Activated T-cell treated with anti-CD3 and anti-CD28 coated beads, Interleukin-2, amount 50 U/mL, for 4 hours (primary cell): ENCODE data around the gene PRTFDC1. TPM values are rescaled to one million over a fixed set of nuclear protein-coding genes. Genes with fewer than 3 reads are reported as not detected.
"Not testable (repeated sequence)": the region's sequence is repeated elsewhere in the genome, so short reads cannot be mapped to it uniquely, and the experiment has no call there.

Source experiments
- ATAC-seq, 2 donors: fragments of 200-7000 bp; cut with Tn5 transposase; one replicate each; pipeline ENCODE4 v1.10.0; 2021
- DNase-seq: peaks from one replicate; pipeline ENCODE4 v3.0.0-alpha.2; 2020
- H3K27me3 Mint-ChIP-seq: one replicate; pipeline ENCODE4 v1.8.0; 2021; ENCODE audit warnings: low read depth, mixed read lengths
- H3K36me3 Mint-ChIP-seq: one replicate; pipeline ENCODE4 v1.8.0; 2022; ENCODE audit warnings: mixed read lengths; ENCODE audit not compliant: insufficient read depth
- H3K4me1 Mint-ChIP-seq: one replicate; pipeline ENCODE4 v1.8.0; 2021; ENCODE audit warnings: low read depth, mixed read lengths
- H3K4me3 Mint-ChIP-seq: one replicate; pipeline ENCODE4 v1.8.0; 2021; ENCODE audit warnings: mild to moderate bottlenecking, moderate library complexity, mixed read lengths
- H3K9me3 Mint-ChIP-seq: one replicate; pipeline ENCODE4 v1.8.0; 2021; ENCODE audit warnings: mixed read lengths
- total RNA-seq, 3 donors: library from RNA; stranded (reverse); gene quantifications; one replicate each; pipeline ENCODE4 v1.2.1, GENCODE V29; 2021

PRTFDC1 gene
- total RNA-seq, 3 donors from 2014 or later = 0.16 to 0.47 (median 0.46) TPM

DNA sequence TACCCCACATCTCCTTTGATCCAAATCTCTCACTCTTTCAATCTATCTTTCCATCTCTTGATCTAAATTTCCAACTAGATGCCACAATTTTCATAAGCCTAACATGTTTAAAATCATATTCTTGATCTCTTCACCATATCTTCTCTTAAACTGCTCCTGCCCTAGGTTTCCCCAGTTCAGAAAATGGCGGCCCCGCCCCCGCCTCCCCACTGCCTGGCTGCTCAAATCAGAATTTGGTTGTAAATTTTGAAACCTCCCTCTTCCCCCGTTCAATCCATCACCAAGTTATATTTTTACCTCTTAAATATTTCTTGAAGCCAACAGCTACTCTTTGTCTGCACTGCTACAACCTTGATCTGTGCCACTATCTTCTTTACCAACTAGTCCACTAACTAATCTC, 27.3 kb upstream of the PRTFDC1 start:
- Mint-ChIP-seq H3K27me3 (no peaks in the 10 kb centered on the region), H3K4me3 (no peak overlapping the region), H3K9me3 (no peaks in the 10 kb centered on the region), H3K36me3 (no peaks in the 10 kb centered on the region), H3K4me1 (peaks cover 8% of the 10 kb centered on the region)
- ATAC-seq = no peak
- no peak for DNase-seq

DNA sequence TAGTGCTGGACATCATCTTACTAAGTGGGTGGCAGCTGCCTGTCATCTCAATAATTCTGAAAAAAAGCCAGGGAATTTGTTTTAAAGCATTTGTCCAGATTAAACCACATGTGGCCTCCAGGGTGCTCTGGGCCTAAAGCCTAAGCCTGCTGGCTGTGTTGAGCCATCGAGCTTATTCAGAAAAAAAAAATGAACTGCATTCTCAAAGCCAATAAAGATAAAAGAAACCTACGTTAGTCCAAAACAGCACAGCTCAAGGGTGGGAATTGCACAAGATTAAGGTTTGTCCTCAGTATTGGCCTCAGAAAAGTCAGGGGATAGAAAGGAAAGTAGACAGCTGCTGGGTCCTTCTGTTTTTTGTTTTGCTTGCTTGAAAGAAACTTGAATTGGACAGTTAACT, 22.6 kb upstream of the PRTFDC1 start:
- DNase-seq (no peak), ATAC-seq (no peak)
- Mint-ChIP-seq H3K27me3 (no peaks in the 10 kb centered on the region), H3K4me3 (no peak overlapping the region), H3K9me3 (no peaks in the 10 kb centered on the region), H3K4me1 (peaks cover 1% of the 10 kb centered on the region), H3K36me3 (no peaks in the 10 kb centered on the region)

DNA sequence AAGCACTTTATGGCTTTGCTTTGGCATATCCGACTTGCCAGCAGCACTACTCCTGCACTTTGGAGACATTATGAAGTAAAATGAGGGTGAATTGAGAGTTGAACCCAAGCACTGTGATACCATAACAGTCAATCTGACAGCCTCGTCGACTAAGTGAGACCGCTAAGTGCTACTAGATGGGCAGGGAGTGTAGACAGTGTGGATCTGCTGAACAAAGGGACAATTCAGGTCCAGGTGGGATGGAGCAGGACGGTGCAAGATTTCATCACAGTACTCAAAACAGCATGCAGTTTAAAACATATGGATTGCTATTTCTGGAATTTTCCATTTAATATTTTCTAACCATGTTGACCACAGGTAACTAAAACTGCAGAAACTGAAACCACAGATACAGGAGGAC, 20.8 kb upstream of the PRTFDC1 start:
- H3K27me3 Mint-ChIP-seq = no peaks in the 10 kb centered on the region
- DNase-seq (no peak), ATAC-seq (no peak)
- H3K9me3 Mint-ChIP-seq = no peaks in the 10 kb centered on the region
- no peak overlapping the region for H3K4me3 Mint-ChIP-seq
- no peaks in the 10 kb centered on the region for H3K36me3 Mint-ChIP-seq
- peaks cover 1% of the 10 kb centered on the region for H3K4me1 Mint-ChIP-seq

DNA sequence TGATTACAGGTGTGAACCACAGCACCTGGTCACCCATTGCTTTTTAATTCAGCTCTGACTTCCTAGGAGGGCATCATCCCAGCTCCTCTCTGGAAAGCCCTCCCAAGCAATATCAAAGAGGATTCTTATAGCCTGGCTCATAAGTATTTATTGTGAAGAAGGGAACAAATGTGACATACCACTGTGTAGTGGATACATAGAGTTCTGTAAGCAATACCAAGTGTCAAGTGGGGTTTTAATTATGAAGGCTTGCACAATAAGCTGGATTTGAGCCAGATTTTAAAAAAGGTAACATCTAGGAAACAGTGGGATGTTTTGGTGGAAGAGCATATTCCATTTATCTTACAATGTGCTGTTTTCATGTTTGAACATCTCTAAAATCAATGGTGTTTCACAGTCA, 19.0 kb upstream of the PRTFDC1 start:
- no peak for ATAC-seq
- Mint-ChIP-seq H3K4me3 (no peak overlapping the region), H3K36me3 (no peaks in the 10 kb centered on the region), H3K27me3 (no peaks in the 10 kb centered on the region), H3K4me1 (peaks cover 1% of the 10 kb centered on the region), H3K9me3 (no peaks in the 10 kb centered on the region)
- no peak for DNase-seq

DNA sequence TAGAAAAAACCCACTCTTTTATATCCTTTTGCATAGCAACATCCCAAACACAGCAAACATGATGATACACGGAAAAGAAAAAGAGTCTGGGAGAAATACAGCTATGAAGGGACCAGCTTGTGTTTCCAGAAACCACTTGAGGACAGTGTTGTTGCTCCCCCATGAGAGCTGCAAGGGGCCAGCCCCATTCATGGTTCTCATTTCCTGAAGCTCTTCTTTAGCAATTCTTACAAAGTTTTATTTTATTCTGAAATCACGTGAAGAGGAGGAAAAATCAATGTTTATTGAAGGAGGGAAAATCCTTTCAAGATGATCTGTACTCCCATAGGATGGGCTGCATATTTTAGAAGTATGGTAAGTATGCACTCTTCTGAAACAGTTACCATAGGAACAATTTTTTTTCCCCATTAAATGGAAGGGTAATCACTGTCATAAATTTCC, 17.5 kb upstream of the PRTFDC1 start:
- no peaks in the 10 kb centered on the region for H3K36me3 Mint-ChIP-seq
- H3K4me3 Mint-ChIP-seq = no peak overlapping the region
- H3K9me3 Mint-ChIP-seq = no peaks in the 10 kb centered on the region
- ATAC-seq = no peak
- peaks cover 1% of the 10 kb centered on the region for H3K4me1 Mint-ChIP-seq
- DNase-seq = no peak
- H3K27me3 Mint-ChIP-seq = no peaks in the 10 kb centered on the region

DNA sequence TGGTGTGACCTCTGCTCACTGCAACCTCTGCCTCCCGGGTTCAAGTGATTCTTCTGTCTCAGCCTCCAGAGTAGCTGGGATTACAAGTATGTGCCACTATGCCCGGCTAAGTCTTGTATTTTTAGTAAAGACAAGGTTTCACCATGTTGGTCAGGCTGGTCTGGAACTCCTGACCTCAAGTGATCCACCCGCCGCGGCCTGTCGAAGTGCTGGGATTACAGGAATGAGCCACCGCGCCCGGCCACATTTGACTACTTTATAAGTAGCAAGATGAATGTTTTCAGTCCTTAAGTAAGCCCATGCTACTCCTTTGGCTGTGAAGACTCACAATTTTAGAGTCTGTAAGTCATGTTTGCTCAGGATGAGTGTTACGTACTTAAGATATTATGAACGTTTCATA, 16.5 kb upstream of the PRTFDC1 start:
- not testable (repeated sequence) for ATAC-seq, H3K4me1 Mint-ChIP-seq, H3K36me3 Mint-ChIP-seq, H3K4me3 Mint-ChIP-seq, H3K9me3 Mint-ChIP-seq, DNase-seq, H3K27me3 Mint-ChIP-seq

DNA sequence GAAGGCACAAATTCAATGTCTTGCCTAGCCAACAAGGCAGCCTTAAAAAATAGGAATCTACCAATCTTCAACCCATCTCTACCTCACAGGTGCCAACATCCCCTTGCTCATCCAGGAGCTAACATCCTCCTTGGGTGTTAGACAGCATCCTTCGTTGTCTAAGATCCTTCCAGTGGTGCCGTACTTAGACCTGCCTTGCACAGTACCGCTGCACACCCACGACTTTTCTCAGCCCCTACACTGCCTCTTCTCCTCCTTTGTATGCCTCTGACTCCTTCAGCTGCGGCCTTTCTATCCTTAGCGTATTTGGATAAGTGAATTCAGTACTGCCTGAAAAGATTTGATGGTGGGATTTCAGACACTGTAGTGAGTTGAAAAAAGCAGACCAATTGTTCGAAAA, 15.9 kb upstream of the PRTFDC1 start:
- Mint-ChIP-seq H3K27me3 (no peaks in the 10 kb centered on the region), H3K4me3 (no peak overlapping the region), H3K36me3 (no peaks in the 10 kb centered on the region), H3K4me1 (peaks cover 1% of the 10 kb centered on the region), H3K9me3 (no peaks in the 10 kb centered on the region)
- DNase-seq = no peak
- no peak for ATAC-seq

DNA sequence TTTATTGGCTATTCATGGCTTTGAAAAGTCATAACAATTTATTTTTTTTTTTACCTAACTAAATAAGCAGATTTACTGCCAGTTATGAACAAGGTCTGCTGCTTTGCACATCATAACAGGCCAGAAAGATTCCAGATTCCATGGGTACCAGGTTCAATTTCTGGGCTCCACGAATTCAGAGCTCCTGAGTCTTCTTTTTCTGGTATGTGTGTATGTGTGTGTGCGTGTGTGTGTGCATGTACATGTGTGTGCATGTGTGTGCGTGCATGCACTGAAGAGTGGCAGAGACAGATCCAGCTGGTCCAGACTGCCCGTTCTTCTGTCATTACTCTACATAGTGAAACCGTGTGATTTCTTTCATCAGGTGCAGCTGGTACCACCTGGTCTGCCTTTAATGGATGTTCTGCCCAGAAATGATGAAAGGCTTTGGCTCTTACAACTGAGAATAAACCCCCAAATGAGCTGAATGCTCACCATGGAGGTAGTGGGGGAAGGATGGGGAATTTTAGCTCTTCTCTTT, 14.6 kb upstream of the PRTFDC1 start:
- no peak for DNase-seq
- Mint-ChIP-seq H3K9me3 (no peaks in the 10 kb centered on the region), H3K4me3 (no peak overlapping the region), H3K4me1 (peaks cover 4% of the 10 kb centered on the region), H3K36me3 (no peaks in the 10 kb centered on the region), H3K27me3 (no peaks in the 10 kb centered on the region)
- no peak for ATAC-seq

DNA sequence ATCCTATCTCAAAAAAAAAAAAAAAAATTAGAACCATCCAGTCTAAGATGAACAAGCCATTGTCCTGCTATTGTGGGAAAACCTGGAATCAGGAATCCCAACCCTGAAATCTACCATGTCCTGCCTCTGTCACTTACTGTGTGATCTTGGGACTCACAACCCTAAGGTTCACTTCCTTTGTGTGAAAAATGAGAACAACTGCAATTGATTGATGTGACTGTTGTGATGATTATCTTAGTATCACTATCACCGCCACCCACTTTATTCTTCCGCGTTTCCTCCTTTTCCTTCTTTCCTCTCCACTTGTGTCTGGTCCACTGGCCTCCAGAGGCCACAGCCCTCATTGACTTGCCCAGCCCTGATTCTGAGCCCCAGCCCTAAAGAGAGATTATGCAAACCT, 12.6 kb upstream of the PRTFDC1 start:
- Mint-ChIP-seq H3K4me3 (no peak overlapping the region), H3K36me3 (no peaks in the 10 kb centered on the region), H3K4me1 (peaks cover 3% of the 10 kb centered on the region), H3K27me3 (no peaks in the 10 kb centered on the region), H3K9me3 (no peaks in the 10 kb centered on the region)
- no peak for ATAC-seq
- DNase-seq = no peak

DNA sequence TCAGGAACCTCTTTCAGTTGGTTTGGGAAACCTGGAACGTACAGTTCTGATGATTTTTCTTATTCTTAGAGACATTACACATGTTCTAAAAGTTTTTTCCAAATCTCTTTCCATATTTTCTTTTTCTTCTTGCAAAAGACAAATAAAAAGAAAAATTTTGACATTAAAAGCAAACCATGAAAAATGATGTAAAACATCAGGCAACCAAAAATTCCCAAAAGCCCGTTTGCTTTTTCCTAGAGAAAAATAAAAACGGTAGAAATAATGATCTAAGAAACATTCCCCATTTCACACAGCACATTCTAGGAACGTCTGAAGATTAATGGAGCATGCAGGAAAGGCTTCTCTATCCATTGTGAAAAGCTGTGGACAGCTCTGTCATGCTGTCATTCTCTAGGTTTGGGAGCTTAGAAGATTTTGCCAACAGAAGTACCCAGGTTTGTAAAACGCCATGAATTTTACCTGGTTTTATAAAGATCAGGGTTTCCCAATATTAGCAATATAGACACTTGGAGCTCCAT, 11.2 kb upstream of the PRTFDC1 start:
- peaks cover 2% of the 10 kb centered on the region for H3K4me1 Mint-ChIP-seq
- no peak for ATAC-seq
- no peaks in the 10 kb centered on the region for H3K9me3 Mint-ChIP-seq
- H3K36me3 Mint-ChIP-seq = no peaks in the 10 kb centered on the region
- H3K27me3 Mint-ChIP-seq = no peaks in the 10 kb centered on the region
- no peak for DNase-seq
- no peak overlapping the region for H3K4me3 Mint-ChIP-seq

DNA sequence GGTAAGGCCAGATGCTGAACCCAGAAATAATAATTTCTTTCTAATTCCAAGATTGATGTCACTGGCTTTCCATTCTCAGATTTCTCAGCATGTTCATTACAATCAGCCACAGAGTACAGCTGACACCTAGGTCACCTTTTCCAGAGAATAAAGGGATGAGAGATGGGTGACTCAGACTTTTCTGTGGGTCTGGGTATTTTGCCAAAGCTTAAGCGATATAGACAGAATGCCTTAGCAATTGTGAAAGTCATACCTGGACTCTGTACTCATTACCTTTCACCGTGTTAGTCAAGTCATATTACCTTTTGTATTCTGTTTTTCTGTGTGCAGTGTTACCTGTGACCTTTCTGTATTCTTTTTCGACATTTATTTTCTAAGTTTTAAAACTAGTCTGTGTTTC, 10.6 kb upstream of the PRTFDC1 start:
- H3K4me3 Mint-ChIP-seq = no peak overlapping the region
- ATAC-seq (peak; percentile 46 to 60), DNase-seq (no peak)
- H3K9me3 Mint-ChIP-seq = no peaks in the 10 kb centered on the region
- H3K27me3 Mint-ChIP-seq = no peaks in the 10 kb centered on the region
- peaks cover 2% of the 10 kb centered on the region for H3K4me1 Mint-ChIP-seq
- no peaks in the 10 kb centered on the region for H3K36me3 Mint-ChIP-seq

DNA sequence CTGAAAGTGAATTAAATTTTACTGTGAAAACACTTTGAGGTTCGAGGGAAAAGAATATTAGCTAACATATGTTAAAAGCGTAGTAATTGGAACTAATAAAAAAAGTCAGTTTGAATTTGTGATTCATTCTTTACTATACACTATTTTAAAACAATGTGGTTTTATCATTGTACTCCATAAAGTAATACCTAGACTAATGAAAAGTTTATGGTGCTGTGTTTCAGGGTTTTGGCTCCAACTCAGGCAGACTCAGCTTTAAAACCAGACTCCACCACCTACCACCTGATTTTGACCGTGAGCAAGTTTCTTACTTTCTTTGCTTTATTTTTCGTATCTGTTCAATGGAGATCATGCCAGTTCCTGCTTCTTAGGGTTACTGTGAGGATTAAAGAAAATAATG, 9.2 kb upstream of the PRTFDC1 start:
- ATAC-seq (no peak), DNase-seq (no peak)
- Mint-ChIP-seq H3K4me3 (no peak overlapping the region), H3K36me3 (no peaks in the 10 kb centered on the region), H3K4me1 (peaks cover 2% of the 10 kb centered on the region), H3K27me3 (no peaks in the 10 kb centered on the region), H3K9me3 (no peaks in the 10 kb centered on the region)

DNA sequence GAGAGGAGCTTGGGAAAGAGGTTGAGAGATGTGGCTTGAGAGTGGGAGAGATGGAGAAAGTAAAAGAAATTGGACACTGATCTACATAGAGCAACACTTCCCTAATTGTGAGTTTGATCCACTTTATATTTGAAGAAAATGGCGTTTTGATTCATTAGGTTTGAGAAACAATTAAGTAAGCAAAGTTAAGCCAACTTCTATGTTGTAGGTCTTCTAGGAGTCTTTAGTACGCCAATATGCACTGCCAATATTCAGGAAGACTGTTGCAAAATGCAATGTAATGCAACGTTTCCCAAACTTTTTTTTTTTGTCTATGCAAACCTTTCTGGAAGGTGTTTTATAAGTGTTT, 7.0 kb upstream of the PRTFDC1 start:
- Mint-ChIP-seq H3K36me3 (no peaks in the 10 kb centered on the region), H3K4me1 (peaks cover 2% of the 10 kb centered on the region), H3K27me3 (no peaks in the 10 kb centered on the region), H3K4me3 (no peak overlapping the region), H3K9me3 (no peaks in the 10 kb centered on the region)
- ATAC-seq (no peak), DNase-seq (no peak)

DNA sequence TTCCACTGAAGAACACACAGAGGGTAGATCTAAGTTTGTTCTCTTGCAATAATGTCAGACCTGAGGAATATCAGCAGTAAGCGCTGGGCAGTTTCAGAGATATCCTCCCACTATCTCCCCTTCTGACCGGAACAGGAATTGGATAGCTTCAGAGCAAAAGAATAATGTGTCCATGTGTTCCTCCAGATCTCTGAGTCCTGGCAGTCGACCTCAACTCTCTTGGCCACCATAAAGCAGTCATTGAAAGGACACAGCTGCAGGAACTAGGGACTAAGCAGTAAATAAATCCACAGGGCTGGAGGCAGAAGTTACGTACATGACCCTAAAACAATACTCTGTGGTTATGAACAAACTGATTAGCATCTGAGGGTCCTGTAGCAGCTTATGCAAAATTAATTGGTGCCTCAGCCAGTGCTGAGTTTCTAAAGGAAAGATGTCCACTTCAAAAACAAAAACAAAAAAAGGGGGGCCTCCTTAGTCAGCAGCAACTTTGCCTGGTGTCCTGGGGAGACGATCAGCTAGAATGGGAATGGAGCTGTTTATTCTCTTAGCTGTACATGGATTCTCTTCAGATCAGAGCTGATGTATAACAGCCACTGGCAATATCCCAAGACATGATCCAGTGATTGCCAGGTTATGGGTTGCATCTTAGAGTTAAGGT, 6.4 kb upstream of the PRTFDC1 start:
- no peaks in the 10 kb centered on the region for H3K9me3 Mint-ChIP-seq
- peaks cover 2% of the 10 kb centered on the region for H3K4me1 Mint-ChIP-seq
- H3K4me3 Mint-ChIP-seq = no peak overlapping the region
- H3K36me3 Mint-ChIP-seq = no peaks in the 10 kb centered on the region
- DNase-seq (no peak), ATAC-seq (no peak)
- H3K27me3 Mint-ChIP-seq = no peaks in the 10 kb centered on the region

DNA sequence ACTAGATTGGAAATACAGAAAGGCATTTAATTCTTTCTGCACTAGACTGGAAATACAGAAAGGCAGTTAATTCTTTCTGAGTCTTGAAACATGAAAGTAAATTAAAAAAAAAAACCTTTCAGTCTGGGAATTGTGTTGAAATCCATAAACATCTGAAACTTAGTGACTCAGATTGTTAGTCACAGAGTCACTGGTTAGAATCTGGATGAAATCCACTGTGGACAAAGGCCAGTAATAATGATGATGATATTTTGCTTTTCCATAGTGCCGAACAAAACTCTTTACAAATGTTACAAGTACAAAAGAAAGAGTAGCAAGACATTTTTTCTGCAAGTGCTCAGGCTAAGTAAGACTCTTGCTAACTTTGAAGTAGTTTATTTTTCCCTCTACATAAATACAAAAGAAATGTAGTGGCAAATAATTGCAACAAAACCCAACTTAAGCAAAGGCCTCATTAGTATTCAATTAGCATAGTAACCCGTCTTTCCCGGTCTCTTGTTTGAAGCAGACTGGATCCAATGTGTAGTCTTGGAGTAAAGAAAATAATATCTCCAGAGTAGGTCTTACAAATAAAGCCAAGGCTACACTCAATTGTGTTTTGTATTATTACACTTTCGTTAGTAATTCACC, 5.8 kb upstream of the PRTFDC1 start:
- H3K9me3 Mint-ChIP-seq = no peaks in the 10 kb centered on the region
- ATAC-seq (no peak), DNase-seq (no peak)

More for the DNA sequence above, 5.8 kb upstream of the PRTFDC1 start:
- Mint-ChIP-seq H3K4me3 (no peak overlapping the region), H3K27me3 (no peaks in the 10 kb centered on the region), H3K36me3 (no peaks in the 10 kb centered on the region), H3K4me1 (peaks cover 7% of the 10 kb centered on the region)
